Pancreas (tissue), 10 donors: Measurements from ENCODE around the gene COL5A3. TPM values are rescaled to one million over a fixed set of nuclear protein-coding genes. Genes with fewer than 3 reads are reported as not detected.

Experiments used
- ATAC-seq, 4 donors: fragments of 200-7000 bp; cut with Tn5 transposase; one replicate each; pipeline versions ENCODE4 v1.8.0 to v1.9.1; 2020; ENCODE audit warnings: mild to moderate bottlenecking in 4 of 4, moderate library complexity in 4 of 4
- DNase-seq, 6 donors: peaks; one replicate each; pipeline ENCODE4 v3.0.0-alpha.2; 2020
- FAIRE-seq: peaks from 2 replicates; lab custom pipeline; 2012; peaks lifted over from hg19 to GRCh38; lab: Jason Lieb, UNC
- H3K27ac ChIP-seq, 4 donors: fragments of 200-600 bp; sonication (generic); 1 replicate in 3 of 4; 2 replicates in 1 of 4; pipeline versions ENCODE4 v1.5.0 to v1.8.0; 2020
- H3K27me3 ChIP-seq, 4 donors: fragments of 200-600 bp; one replicate each; pipeline ENCODE4 v1.8.0; 2021
- H3K36me3 ChIP-seq, 3 donors: fragments of 200-600 bp; sonication (generic) in 1 of 3; one replicate each; pipeline versions ENCODE4 v1.5.0 to v1.8.0; 2020 to 2021
- H3K4me1 ChIP-seq, 3 donors: fragments of 200-600 bp; one replicate each; pipeline ENCODE4 v1.8.0; 2021
- H3K4me3 ChIP-seq, 4 donors: fragments of 200-600 bp; sonication (generic) in 2 of 4; one replicate each; pipeline versions ENCODE4 v1.5.0 to v1.8.0; 2020 to 2021
- H3K9me3 ChIP-seq, 4 donors: fragments of 200-600 bp; one replicate each; pipeline ENCODE4 v1.8.0; 2021
- WGBS, 2 donors: extraction: QIAGEN DNeasy Blood & Tissue Kit; methylation state at CpG; one replicate each; pipeline ENCODE4 v1.1.7; 2013; 5-methylcytosine and 5-hydroxymethylcytosine counted together
- intact Hi-C, 3 donors: fragments of 100-400 bp; cut with DNase I; formaldehyde crosslinking; loops; one replicate each; pipeline versions ENCODE4 v1.11.1 to v1.14.2; 2022
- polyA plus RNA-seq, 2 donors: library from polyadenylated mRNA; stranded (reverse); fragments of 200-250 nt; gene quantifications; one replicate each; pipeline ENCODE4 v1.2.3, GENCODE V29; 2013
- total RNA-seq, 6 donors: library from RNA; stranded (reverse); fragmentation: NEBNext Ultra II Directional in 4 of 6; extraction: Animal tissue kit (Norgen Biotek cat#: 25700) in 4 of 6; gene quantifications; one replicate each; pipeline versions ENCODE4 v1.2.1 to v1.2.4, GENCODE V29; 2021 to 2023
- TF ChIP-seq, protein P1 (sequence below), 4 donors: fragments of 200-600 bp; sonication (generic) in 3 of 4; IDR thresholded peaks; one replicate each; pipeline versions ENCODE4 v1.5.0 to v1.8.0; 2021; ENCODE audit warnings: antibody characterized with exemption in 4 of 4
- donor health status: healthy with polysubstance abuse.
- donor health status: DM: no; HTN: no; CAD: no; lungs with moderate emphysema.
- donor health status: DM: no; HTN: no; CAD: no.
- donor health status: control.
- donor health status: control.
- donor health status: Bipolar disorder and iron deficiency.
- donor health status: DM: yes; HTN: yes; CAD: no.
- donor health status: DM: no; HTN: no; CAD: no.
- donor health status: DM: no; HTN: no; CAD: no.
- donor health status: DM: yes; HTN: yes; CAD: no.

COL5A3 gene
- total and polyA plus RNA-seq, 8 donors = 1.0 to 8.7 (median 2.8) TPM

DNA sequence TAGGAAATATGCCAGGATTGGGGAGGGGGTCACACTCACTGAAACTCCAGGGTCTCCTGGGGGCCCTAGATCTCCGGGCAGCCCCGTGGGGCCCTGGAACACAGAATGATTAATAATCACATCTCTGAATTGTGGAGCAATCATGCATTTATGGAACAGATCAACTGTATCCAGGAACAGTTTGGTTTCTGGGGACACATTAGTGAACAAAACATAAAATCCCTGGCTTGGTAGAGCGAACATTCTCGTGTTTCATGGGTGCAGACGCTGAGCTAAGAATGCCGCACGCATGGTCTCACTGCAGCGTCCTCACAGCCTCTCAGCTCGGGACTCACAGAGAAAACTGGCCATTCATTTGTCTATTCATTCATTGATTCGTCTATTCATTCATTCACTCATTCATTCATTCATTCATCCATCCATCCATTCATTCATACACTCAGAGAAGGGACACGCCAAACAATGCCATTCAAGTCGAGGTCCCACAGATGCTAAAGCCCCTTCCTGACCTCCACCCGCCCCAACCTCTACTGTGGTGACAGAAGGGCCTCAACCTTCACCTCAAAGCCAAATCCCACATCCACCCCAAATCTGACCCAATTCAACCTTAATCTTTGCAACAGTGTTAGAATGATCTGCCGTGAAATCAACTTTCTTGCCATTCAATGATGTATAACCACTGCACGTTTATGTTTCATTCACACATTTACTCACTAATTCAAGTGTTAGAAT is 39.0 kb downstream of the COL5A3 start:
- no peaks in the 10 kb centered on the region for H3K36me3 ChIP-seq
- no peaks in the 10 kb centered on the region for H3K4me1 ChIP-seq
- no peaks in the 10 kb centered on the region for H3K9me3 ChIP-seq
- intact Hi-C loops = no loop called here
- FAIRE-seq (no peak), ATAC-seq (no peak), DNase-seq (no peak)
- 57 to 65% methylated on average over 15 of the region's 15 CpGs for WGBS, 2 donors
- TF ChIP-seq, protein P1, sequence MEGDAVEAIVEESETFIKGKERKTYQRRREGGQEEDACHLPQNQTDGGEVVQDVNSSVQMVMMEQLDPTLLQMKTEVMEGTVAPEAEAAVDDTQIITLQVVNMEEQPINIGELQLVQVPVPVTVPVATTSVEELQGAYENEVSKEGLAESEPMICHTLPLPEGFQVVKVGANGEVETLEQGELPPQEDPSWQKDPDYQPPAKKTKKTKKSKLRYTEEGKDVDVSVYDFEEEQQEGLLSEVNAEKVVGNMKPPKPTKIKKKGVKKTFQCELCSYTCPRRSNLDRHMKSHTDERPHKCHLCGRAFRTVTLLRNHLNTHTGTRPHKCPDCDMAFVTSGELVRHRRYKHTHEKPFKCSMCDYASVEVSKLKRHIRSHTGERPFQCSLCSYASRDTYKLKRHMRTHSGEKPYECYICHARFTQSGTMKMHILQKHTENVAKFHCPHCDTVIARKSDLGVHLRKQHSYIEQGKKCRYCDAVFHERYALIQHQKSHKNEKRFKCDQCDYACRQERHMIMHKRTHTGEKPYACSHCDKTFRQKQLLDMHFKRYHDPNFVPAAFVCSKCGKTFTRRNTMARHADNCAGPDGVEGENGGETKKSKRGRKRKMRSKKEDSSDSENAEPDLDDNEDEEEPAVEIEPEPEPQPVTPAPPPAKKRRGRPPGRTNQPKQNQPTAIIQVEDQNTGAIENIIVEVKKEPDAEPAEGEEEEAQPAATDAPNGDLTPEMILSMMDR (IDR thresholded peaks at IDR 0.05) = no peak
- no peaks in the 10 kb centered on the region for H3K27me3 ChIP-seq
- H3K4me3 ChIP-seq = no peak overlapping the region
- no peak overlapping the region for H3K27ac ChIP-seq

DNA sequence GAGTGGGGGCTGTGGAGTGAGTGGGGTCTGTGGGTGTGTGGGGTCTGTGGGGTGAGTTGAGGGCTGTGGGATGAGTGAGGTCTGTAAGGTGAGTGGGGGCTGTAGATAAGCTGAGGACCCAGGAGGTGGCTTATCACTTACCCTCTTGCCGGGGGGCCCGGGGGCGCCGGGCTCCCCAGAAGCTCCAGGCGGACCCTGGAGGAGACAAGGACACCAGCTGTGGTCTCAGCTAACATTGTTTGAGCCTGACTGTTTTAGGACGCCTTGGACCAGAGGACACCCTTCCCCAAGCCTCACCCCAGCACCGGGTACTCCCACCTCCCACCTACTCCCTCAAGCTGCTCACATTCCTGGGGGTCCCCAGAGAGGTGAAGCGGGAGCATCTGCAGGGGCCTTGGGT is 39.8 kb downstream of the COL5A3 start:
- H3K36me3 ChIP-seq = no peaks in the 10 kb centered on the region
- H3K4me3 ChIP-seq = no peak overlapping the region
- intact Hi-C loops = no loop called here
- no peak overlapping the region for H3K27ac ChIP-seq
- DNase-seq = no peak
- 57 to 68% methylated on average over 7 to 8 of the region's 8 CpGs for WGBS, 2 donors
- H3K4me1 ChIP-seq = no peaks in the 10 kb centered on the region
- H3K27me3 ChIP-seq = no peaks in the 10 kb centered on the region
- H3K9me3 ChIP-seq = no peaks in the 10 kb centered on the region
- FAIRE-seq = no peak
- ATAC-seq = no peak
- TF ChIP-seq, protein P1 (IDR thresholded peaks at IDR 0.05) = no peak

DNA sequence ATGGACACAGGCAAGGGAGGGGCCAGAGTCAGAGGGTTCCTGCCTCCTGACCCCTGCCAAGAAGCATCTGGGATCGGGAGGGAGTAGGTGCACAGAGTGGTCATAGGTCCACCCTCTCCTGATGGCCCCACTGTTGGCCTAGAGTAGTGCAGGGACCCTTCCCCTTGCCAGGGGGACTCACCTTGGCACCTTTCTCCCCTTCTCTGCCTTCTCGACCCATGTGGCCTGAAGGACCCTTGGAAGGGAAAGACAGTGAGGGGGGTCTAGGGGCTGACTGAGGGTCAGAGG is 40.7 kb downstream of the COL5A3 start:
- intact Hi-C loops = no loop called here
- WGBS, 2 donors = 55 to 81% methylated on average over 2 of the region's 2 CpGs
- TF ChIP-seq, protein P1 (IDR thresholded peaks at IDR 0.05) = no peak
- FAIRE-seq (no peak), ATAC-seq (no peak), DNase-seq (no peak)
- no peaks in the 10 kb centered on the region for H3K9me3 ChIP-seq
- H3K4me1 ChIP-seq = no peaks in the 10 kb centered on the region
- H3K27ac ChIP-seq = no peak overlapping the region
- no peaks in the 10 kb centered on the region for H3K27me3 ChIP-seq
- H3K4me3 ChIP-seq = no peak overlapping the region
- no peaks in the 10 kb centered on the region for H3K36me3 ChIP-seq

DNA sequence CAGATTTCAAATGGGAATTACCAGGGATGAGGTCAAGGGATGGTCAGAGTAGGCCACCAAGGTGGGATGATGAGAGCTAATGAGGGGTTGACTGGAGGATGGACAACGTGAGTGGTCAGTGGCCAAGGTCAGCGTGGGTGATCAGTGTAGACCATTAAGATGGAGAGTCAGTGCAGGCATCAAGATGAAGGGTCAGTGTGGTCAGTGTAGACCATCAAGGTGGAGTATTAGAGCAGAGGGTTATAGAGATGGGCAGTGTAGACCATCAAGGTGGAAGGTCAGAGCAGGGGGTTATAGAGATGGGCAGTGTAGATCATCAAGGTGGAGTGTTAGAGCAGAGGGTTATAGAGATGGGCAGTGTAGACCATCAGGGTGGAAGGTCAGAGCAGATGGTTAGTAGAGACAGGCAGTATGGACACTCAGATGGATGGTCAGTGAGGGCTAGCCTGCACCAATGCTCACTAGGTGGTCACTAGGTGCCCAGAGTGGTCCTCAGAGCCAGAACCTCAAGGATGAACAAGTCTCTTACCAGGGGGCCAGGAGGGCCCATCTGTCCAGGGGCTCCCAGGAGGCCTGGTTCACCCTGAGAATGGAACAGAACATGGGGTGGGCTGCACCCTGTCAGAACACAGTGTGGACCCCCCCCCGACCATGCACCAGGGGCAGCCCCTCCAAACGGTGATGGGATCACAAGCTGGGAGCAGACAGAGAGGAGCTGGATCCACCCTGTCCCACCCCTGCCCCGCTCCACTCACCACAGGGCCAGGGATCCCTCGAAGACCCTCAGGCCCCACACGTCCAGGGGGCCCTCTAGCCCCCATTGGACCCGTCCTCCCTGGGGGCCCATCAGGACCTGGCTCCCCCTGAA is 41.2 kb downstream of the COL5A3 start:
- ATAC-seq = no peak
- H3K4me3 ChIP-seq = no peak overlapping the region
- no peaks in the 10 kb centered on the region for H3K4me1 ChIP-seq
- 49 to 76% methylated on average over 7 to 8 of the region's 8 CpGs for WGBS, 2 donors
- no peak for FAIRE-seq
- H3K27me3 ChIP-seq = no peaks in the 10 kb centered on the region
- no peak for DNase-seq
- H3K27ac ChIP-seq = no peak overlapping the region
- H3K36me3 ChIP-seq = no peaks in the 10 kb centered on the region
- intact Hi-C loops = no loop called here
- H3K9me3 ChIP-seq = no peaks in the 10 kb centered on the region
- TF ChIP-seq, protein P1 (IDR thresholded peaks at IDR 0.05) = no peak

DNA sequence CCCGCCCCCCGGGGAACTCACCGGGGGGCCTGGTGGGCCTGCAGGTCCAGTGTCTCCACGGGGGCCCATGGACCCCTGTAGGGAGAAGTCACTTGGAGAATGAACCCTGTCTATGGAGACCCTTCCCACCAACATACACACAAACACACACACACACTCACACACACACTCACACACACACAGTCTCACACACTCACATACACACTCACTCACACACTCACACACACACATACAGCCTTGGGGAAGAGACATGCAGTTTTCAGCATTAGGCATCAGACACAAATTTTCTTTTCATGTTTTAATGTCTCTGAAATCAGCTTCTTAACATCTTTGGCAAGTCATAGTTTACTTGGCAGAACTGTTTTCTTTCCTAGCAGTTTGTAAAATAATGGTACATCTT is 43.0 kb downstream of the COL5A3 start:
- Histone ChIP-seq H3K9me3 (no peaks in the 10 kb centered on the region), H3K4me3 (no peak overlapping the region), H3K27ac (no peak overlapping the region), H3K36me3 (no peaks in the 10 kb centered on the region), H3K27me3 (no peaks in the 10 kb centered on the region), H3K4me1 (no peaks in the 10 kb centered on the region)
- FAIRE-seq (no peak), DNase-seq (no peak), ATAC-seq (no peak)
- TF ChIP-seq, protein P1 (IDR thresholded peaks at IDR 0.05) = no peak
- intact Hi-C loops = no loop called here
- WGBS, 2 donors = 41 to 50% methylated on average over 4 of the region's 4 CpGs
